GM12864 (cell line): ENCODE measurements around the gene PCBP2.

ENCODE experiments used
- DNase-seq: peaks from one replicate; pipeline ENCODE4 v3.0.0-alpha.2; 2011; ENCODE audit warnings: low read depth
- H3K4me3 ChIP-seq: 2 replicates; pipeline ENCODE4 v1.5.1; 2011; ENCODE audit warnings: mild to moderate bottlenecking, low read depth, low read length, control low read depth
- TF ChIP-seq, protein P1 (sequence below): IDR thresholded peaks from 2 replicates; pipeline ENCODE4 v1.5.1; 2011; ENCODE audit warnings: low read depth, mild to moderate bottlenecking, moderate library complexity, low read length, control low read depth, inconsistent platforms; ENCODE audit errors: missing control alignments

Gene PCBP2

DNA sequence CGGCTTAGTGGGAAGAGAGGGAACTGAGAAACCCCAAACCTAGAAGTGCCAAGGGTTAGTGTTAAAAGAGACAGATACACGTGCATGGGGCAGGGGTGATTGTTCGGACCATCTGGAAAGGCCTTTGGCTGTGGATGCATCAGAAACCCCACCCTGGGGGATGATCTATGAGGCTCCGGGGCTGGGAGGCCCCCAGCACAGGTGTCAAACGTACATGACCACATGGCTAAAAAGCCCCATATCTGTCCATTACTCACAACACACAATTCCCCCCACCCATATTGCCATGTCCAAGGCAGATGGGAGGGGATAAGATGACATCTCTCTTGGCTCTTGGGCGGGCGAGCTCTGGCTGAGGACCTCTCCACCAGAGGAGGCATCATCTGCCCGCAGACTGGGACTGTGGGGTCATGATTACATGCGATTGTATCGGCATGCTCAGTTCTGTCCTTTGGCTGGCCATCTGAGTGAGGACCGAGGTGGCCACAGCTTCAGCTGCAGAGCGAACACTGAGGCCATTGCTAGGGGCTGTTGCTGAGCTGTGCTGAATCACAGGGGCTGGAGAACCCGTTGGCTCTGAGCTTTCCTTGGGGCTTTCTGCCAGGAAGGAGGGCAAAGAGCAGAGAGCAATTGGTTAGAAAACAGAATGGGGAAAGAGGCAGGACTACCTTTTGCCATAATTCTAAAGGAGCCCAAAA is 65.0 kb downstream of the PCBP2 start:
- H3K4me3 ChIP-seq, result no peak overlapping the region
- TF ChIP-seq, protein P1, sequence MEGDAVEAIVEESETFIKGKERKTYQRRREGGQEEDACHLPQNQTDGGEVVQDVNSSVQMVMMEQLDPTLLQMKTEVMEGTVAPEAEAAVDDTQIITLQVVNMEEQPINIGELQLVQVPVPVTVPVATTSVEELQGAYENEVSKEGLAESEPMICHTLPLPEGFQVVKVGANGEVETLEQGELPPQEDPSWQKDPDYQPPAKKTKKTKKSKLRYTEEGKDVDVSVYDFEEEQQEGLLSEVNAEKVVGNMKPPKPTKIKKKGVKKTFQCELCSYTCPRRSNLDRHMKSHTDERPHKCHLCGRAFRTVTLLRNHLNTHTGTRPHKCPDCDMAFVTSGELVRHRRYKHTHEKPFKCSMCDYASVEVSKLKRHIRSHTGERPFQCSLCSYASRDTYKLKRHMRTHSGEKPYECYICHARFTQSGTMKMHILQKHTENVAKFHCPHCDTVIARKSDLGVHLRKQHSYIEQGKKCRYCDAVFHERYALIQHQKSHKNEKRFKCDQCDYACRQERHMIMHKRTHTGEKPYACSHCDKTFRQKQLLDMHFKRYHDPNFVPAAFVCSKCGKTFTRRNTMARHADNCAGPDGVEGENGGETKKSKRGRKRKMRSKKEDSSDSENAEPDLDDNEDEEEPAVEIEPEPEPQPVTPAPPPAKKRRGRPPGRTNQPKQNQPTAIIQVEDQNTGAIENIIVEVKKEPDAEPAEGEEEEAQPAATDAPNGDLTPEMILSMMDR, result no peak
- no peak for DNase-seq

DNA sequence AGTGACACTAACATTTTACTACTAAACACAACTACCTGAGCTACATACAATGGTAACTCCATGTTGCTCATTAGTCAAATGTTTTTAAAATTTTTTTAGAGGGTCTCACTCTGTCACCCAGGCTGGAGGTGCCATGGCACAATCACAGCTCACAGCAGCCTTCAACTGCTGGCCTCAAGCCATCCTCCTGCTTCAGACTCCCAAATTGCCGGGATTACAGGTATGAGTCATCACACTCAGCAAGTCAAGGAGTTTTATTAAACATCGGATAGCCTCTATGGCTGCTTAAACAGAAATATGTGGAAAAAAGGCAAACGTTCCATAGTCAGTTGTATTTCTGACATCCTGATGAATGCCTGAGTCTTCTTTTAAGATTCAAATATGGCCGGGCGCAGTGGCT is 66.5 kb downstream of the PCBP2 start:
- no peak for DNase-seq
- TF ChIP-seq, protein P1, result no peak
- no peak overlapping the region for H3K4me3 ChIP-seq

DNA sequence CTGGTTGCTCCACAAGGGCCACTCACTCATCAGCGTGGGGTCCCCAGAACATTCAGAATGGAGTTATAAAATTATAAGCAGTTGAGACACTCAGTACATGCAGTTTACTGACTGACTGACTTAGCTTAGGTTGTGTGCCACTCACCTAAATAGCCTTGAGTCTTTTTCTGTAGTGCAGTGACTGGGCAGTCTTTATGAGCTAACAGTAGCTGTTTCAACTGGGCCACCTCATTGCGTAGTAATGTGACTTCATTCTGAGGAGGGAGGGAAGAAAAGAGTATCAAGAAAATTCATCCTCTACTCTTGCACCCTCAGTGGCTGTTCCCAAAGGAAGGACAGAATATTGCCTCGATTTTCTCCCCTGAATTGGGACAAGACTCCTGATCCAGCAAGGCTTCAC is 71.2 kb downstream of the PCBP2 start:
- TF ChIP-seq, protein P1, result no peak
- no peak overlapping the region for H3K4me3 ChIP-seq
- DNase-seq, result no peak

DNA sequence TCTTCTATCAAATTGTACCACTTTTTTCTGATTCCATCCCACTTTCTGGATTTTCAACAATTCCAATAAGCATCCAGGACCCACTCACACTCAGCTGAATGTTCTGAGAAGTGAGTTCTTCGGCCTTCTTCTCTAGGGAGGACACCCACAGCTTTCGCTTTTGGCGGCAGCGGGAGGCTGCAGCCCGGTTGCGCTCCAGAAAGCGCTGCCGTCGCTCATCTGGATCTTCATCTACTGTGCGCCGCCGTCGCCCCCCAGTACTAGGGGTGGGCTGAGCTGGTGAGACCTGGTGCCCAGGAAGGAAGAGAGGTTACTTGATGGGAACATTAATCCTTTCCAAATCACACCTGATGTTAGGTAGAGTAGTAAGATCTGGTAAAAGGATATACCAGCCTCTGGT is 72.6 kb downstream of the PCBP2 start:
- DNase-seq, result no peak
- no peak overlapping the region for H3K4me3 ChIP-seq
- TF ChIP-seq, protein P1, result no peak

DNA sequence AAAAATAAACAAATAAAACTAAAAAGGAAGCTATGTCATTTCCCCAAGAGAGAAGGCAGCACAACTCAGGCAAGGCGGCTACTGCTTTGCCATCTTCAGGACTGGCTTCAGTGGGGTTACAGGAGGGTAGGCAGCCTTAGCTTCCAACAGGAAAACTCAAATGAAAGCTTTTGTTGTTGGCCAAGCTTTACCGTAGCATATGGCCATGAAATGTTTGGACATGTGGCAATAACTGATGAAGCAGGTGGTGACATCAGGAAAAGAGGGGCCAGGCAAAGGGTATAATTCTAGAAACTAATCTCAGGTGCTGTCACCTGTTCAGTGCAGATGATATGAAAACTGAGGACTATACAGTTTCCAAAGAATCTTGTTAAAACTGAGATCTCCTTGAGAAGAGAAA is 78.2 kb downstream of the PCBP2 start:
- TF ChIP-seq, protein P1, result no peak
- DNase-seq, result no peak
- no peak overlapping the region for H3K4me3 ChIP-seq
